HG02885 (cell line): ENCODE results near the gene SARS1.
"Not testable (repeated sequence)": the region's sequence is repeated elsewhere in the genome, so short reads cannot be mapped to it uniquely, and the experiment has no call there.

Experiments used
- ATAC-seq: cut with Tn5 transposase; IDR thresholded peaks from one replicate; pipeline ENCODE4 v1.9.1; 2021; ENCODE audit warnings: mild to moderate bottlenecking; ENCODE audit not compliant: unreplicated experiment, poor library complexity

The SARS1 gene

GRCh38 chr1:109213824-109214693, at the start of gene SARS1:
Gene SARS1, plus strand, starts transcription at chr1:109213918. Its CDS starts 75 bp downstream, at chr1:109213993.
- peak; percentile 86 for ATAC-seq

GRCh38 chr1:109164538-109164937, 49.2 kb upstream of the SARS1 start:
- no peak for ATAC-seq

- peak; percentile 59 for ATAC-seq
Measured at GRCh38 chr1:109167001-109167506, 46.7 kb upstream of the SARS1 start.

DNA sequence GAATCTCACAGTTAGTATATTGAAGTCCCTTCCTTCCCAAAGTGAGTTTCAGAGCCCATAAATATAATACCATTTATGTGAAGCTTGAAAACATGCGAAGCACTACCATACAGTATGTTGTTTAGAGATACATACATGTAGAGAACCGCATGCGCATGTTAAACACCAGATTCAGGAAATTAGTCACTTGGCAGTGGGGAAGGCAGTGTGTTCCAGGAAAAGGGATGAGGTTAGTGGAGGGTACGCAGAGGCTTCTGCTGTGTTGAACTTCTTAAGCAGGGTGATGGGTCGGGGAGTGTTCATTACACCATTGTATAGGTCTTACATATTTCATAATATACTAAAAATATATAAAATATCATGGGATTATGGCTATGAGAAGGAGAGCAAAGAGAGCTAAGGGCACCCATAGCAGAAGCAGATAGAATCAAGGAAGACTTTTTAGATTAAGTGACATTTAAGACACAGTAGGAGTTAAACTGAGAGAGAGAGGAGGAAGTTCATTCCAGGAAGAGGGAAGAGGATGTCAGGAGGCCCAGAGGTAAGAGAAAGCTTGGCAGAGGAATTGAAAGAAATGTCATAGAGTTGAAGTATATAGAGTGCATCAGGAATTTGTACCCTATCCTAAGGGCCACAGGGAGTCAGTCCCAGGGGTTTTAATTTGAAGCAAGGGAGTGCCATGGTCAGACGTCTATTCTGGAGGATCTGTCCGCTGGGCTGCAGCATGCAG, 43.5 kb upstream of the SARS1 start:
- ATAC-seq, result no peak

GRCh38 chr1:109171646-109172045, 42.1 kb upstream of the SARS1 start:
- ATAC-seq, result no peak

- ATAC-seq, result not testable (repeated sequence)
Measured at GRCh38 chr1:109176349-109176748, 37.4 kb upstream of the SARS1 start.

DNA sequence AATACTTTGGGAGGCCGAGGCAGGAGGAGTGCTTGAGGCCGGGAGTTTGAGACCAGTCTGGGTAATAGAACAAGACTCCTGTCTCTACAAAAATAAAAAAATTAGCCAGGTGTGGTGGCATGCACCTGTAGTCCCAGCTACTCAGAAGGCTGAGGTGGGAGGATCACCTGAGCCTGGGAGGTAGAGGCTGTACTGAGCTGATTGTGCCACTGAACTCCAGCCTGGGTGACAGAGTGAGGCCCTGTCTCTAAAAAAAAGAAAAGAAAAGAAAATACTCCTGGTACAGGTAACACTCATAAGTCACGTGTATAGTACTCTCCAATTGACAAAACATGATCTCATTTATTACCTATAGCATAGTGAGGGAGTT, 33.0 kb upstream of the SARS1 start:
- not testable (repeated sequence) for ATAC-seq

DNA sequence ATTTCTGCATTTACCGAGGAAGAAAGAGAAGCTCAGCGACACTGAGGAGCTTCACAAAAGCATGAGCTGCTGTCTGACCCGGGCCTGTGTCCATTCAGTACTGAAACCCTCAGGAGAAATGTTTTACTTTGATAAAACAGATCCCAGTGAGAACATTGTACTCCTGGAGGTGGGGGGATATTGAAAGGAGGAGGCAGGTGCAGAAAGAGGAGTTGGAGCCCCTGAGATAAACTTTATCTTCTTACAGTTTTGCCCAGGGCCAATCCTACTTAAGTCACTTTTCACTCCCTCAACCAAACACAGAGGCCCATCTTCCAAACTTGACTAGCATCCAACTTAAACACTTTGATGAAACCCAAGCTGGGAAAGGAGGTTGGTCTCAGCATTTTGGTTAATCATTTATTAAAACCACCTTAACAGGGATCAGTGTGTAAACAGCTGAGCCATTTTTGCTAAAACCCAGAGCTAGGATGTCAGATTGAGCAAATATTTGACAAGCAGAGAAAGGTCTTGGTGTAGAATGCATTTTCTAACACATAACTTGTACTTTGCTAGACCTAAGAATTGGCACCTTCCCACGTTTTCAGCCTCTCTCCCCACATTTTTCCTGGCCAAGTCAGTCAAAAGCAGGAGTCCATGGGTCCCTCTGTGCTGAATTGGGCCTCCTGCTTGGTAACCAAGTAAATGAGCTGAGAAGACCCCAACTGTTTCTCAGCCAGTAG, 32.5 kb upstream of the SARS1 start:
- no peak for ATAC-seq

DNA sequence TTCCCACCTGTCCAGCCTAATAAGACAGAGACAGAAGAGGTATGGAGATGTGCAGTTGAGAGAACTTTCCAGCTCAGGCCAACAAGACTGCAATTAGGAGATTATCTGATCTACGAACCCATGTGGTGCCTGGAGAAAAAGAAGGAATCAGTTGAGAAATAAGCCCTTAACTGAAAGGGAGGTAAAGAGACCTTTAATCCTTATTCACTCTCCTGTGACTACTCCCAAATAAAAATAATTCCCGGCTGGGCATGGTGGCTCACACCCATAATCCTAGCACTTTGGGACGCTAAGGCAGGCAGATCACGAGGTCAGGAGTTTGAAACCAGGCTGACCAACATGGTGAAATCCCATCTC, 31.9 kb upstream of the SARS1 start:
- ATAC-seq, result no peak

DNA sequence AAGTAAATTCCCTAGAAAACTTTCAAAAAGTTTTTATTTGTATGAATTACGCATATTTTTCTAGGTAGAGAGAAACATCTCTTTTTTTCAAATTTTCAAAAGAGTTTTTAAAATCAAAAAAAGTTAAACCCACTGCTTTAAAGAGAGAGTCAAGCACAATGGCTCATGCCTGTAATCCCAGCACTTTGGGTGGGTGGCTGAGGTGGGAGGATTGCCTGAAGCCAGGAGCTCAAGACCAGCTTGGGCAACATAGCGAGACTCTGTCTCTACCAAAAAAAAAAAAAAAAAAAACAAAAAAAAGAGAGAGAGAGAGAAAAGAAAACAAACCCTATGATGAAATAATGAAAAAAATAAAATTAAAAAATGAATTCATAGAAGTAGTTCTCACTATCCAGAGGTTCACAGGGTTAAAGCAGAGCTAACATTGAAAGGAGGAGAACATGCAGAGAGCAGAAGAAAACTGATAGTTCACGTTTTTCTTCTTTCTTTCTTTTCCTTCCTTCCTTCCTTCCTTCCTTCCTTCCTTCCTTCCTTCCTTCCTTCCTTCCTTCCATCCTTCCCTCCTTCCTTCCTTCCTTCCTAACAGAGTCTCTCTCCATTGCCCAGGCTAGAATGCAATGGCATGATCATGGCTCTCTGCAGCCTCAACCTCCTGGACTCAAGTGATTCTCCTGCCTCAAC, 30.5 kb upstream of the SARS1 start:
- ATAC-seq, result no peak

DNA sequence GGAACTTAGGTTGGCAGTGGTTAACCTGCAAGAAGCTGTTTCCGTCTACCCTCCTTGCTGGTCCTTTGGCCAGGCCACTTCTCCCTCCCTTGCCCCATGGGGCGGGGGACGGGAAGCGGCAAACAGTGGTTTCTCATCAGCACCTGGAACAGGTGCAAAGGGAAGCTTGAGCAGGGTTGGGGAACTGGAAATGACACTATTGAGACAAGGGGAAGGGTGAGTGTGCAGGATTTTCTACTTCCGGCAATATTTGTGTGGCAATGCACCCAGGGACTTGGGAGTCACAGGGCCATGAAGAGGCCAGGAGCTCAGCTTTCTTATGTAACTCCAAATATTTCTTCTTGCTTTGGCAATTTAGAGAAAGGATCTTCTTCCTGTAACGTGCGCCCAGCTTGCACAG, 29.0 kb upstream of the SARS1 start:
- ATAC-seq, result no peak

- ATAC-seq, result no peak
Measured at GRCh38 chr1:109185357-109185756, 28.4 kb upstream of the SARS1 start.

DNA sequence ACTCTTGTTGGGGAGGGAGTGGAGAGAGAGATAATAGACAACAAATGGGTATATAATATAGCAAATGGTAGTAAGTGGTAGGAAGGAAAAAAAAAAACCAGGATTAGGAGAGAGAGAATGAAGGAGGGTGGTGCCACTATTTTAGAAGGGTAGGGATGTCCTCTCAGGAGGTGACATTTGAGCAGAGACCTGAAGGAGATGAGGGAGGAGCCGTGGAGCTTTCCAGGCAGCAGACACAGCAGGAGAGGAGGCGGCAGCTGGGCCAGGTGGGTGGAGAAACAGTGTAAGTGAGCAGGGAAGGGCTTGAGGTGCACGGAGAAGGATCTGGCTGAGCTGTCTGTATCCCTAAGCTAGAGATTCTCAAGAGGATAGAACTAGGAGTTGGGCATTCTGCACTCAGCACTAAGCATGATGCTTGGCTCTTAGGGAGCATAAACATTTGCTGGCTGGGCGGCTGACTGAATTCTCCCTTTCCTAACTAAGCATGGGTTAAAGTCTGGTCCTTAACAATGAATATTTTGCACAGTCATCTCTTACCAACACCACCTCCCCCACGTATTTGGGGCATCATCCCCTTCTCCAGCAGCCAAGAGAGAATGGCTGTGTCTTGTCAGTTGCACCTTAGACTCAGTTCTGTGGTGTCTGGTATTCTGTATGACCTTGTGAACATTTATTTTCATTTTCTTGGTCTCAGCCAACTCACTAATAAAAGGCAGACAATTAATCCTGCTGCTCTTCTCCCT, 27.6 kb upstream of the SARS1 start:
- ATAC-seq, result no peak

DNA sequence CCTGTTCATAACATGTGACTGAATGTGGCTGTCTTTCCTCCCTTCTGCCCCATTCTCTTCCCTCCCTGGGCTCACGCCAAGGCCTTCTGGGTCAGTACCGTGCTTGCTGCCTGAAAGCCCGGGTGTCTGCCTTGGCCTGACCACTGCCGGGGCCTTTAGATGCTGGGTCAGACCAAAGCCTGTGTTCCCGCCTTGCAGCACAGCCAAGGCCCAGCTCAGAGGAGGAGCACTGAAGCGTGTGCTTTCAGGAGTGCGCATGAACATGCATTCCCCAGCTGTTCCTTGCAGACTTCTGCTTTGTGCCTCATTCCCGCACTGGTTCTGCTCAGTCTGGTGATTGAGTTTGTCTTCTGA, 27.0 kb upstream of the SARS1 start:
- no peak for ATAC-seq

DNA sequence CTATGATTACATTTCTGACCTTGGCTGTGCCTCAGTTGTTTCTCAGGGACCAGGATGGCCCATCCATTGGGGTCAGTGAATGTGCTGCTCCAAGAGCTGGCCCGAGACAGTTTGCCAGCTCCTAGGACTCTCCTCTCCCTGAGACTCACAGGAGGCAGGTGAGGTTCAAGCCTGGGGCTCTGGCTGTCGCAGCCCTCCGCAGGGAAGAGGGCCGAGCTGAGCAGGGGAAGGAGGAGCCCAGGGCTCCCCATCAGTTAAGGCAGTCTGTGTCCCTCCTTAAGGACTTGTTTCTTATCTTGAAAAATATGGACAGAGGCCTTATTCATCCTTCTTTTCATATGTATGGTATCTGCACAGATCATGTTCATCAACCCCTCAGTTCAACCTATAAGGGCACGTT, 26.6 kb upstream of the SARS1 start:
- no peak for ATAC-seq

DNA sequence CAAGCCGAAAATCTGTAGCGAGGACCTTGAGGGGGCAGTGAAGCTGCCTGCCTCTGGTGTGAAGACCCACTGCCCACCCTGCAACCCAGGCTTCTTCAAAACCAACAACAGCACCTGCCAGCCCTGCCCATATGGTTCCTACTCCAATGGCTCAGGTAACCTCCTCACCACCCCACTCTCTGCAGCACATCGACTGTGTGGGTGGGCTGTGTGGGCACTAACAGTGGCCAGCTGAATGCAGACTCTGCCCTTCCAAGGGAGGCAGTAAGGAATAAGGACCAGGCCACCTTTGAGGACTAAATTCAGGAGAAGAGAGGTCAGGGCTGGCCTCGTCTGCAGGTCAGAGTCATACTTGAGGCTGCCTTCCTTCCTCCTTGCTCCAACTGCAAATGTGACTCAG, 25.5 kb upstream of the SARS1 start:
- ATAC-seq, result no peak

DNA sequence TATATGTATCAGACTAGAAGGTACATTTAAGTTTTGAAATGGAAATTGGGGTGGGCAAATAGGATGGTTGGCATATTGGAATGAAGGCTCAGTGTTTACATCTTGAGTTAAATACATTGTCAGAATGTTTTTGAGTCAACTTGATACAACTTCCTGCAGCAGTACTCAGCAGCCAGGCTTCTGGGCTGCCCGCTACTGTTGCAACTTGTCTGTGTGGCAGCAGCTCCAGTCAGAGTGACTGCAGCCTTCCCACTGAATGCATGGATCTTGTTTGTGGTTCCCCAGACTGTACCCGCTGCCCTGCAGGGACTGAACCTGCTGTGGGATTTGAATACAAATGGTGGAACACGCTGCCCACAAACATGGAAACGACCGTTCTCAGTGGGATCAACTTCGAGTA, 24.9 kb upstream of the SARS1 start:
- no peak for ATAC-seq

GRCh38 chr1:109190189-109190588, 23.5 kb upstream of the SARS1 start:
- ATAC-seq, result no peak

DNA sequence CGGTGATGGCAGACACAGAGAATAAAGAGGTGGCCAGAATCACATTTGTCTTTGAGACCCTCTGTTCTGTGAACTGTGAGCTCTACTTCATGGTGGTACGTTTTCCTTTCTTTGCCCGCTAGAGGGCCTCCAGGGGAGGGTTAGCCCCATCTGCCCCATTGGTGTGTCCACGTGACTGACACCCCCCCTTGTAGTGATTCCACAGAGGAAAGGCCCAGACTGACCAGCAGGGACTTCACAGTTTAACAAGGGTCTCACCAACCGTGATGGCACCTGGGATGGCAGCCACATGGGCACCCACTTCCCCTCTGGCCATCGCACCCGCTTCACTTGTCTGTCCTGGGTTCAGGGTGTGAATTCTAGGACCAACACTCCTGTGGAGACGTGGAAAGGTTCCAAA, 22.3 kb upstream of the SARS1 start:
- ATAC-seq, result no peak

DNA sequence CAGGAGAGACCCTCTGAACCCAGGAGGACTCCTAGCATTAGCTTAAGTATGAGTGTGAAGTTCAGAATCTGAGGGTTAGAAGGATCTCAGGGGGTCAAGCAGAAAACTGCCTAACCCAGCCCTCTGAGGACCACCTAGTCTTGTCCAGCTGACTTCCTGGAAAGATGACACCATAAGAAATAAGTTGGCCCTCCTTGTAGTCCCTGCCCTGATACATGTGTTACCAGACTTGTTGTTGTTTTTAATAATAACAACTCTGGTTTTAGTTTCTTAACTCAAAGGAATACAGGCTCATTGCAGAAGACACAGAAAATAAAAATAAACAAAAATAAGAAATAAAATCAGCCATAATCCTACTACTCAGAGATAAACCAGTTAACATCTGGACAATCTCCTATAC, 21.8 kb upstream of the SARS1 start:
- no peak for ATAC-seq
